Measurements from ENCODE around the gene GALK2.

DNA sequence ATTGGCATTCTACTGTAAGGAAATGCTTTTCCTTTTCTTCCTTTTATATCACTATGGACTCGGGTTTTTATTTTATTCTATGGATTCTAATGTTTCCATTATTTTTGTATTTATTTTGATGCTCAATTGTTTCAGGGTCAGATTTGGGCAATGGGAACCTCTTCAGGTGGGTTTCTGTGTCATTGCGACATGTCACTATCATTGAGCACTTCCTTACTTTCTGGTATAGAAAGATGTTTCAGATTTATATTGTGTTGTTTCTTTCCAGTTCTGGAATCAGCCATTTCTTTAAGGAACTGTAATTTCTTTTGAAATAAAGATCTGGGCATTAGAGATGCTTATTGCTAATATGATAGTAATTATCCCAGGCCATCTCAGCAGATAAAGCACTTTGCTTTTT is 21.8 kb downstream of the GALK2 start:
- TF ChIP-seq, protein P1, sequence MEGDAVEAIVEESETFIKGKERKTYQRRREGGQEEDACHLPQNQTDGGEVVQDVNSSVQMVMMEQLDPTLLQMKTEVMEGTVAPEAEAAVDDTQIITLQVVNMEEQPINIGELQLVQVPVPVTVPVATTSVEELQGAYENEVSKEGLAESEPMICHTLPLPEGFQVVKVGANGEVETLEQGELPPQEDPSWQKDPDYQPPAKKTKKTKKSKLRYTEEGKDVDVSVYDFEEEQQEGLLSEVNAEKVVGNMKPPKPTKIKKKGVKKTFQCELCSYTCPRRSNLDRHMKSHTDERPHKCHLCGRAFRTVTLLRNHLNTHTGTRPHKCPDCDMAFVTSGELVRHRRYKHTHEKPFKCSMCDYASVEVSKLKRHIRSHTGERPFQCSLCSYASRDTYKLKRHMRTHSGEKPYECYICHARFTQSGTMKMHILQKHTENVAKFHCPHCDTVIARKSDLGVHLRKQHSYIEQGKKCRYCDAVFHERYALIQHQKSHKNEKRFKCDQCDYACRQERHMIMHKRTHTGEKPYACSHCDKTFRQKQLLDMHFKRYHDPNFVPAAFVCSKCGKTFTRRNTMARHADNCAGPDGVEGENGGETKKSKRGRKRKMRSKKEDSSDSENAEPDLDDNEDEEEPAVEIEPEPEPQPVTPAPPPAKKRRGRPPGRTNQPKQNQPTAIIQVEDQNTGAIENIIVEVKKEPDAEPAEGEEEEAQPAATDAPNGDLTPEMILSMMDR (IDR thresholded peaks at IDR 0.05): no peak
- no peak for TF ChIP-seq POLR2A (IDR thresholded peaks at IDR 0.05)
